HG02763 (cell line): ENCODE data around the gene CUX1.

Experiments used
- ATAC-seq: cut with Tn5 transposase; IDR thresholded peaks from one replicate; pipeline ENCODE4 v1.9.1; 2021; ENCODE audit warnings: mild to moderate bottlenecking, moderate library complexity; ENCODE audit not compliant: unreplicated experiment

CUX1 gene

GRCh38 chr7:102253066-102253972 is 435.9 kb downstream of the CUX1 start:
- no peak for ATAC-seq

- ATAC-seq, result no peak
Observed at GRCh38 chr7:102253973-102254370, 436.5 kb downstream of the CUX1 start.

GRCh38 chr7:102254521-102254920 is 437.1 kb downstream of the CUX1 start:
- no peak for ATAC-seq

- ATAC-seq, result no peak
Observed at GRCh38 chr7:102255501-102255900, 438.1 kb downstream of the CUX1 start.

- no peak for ATAC-seq
Observed at GRCh38 chr7:102255916-102256315, 438.5 kb downstream of the CUX1 start.

- no peak for ATAC-seq
Observed at GRCh38 chr7:102258073-102258748, 440.8 kb downstream of the CUX1 start.

- ATAC-seq, result no peak
Observed at GRCh38 chr7:102258749-102259107, 441.3 kb downstream of the CUX1 start.

GRCh38 chr7:102260856-102261255 is 443.4 kb downstream of the CUX1 start:
- no peak for ATAC-seq

- no peak for ATAC-seq
Observed at GRCh38 chr7:102261451-102261850, 444.0 kb downstream of the CUX1 start.

GRCh38 chr7:102262546-102262945 is 445.1 kb downstream of the CUX1 start:
- no peak for ATAC-seq

GRCh38 chr7:102264367-102264891 is 447.0 kb downstream of the CUX1 start:
- ATAC-seq, result no peak

GRCh38 chr7:102266541-102266940 is 449.1 kb downstream of the CUX1 start:
- no peak for ATAC-seq

GRCh38 chr7:102268635-102269034 is 451.2 kb downstream of the CUX1 start:
- ATAC-seq, result no peak

GRCh38 chr7:102270178-102270887 is 452.9 kb downstream of the CUX1 start:
- no peak for ATAC-seq

GRCh38 chr7:102271158-102271798 is 453.9 kb downstream of the CUX1 start:
- no peak for ATAC-seq

GRCh38 chr7:102272075-102272916 is 454.9 kb downstream of the CUX1 start:
- ATAC-seq, result no peak

GRCh38 chr7:102272917-102273748 is 455.7 kb downstream of the CUX1 start:
- no peak for ATAC-seq

- ATAC-seq, result no peak
Observed at GRCh38 chr7:102273749-102274712, 456.6 kb downstream of the CUX1 start.
